ENCODE results near the gene POLQ.
"Not testable (repeated sequence)": the region's sequence is repeated elsewhere in the genome, so short reads cannot be mapped to it uniquely, and the experiment has no call there.

POLQ gene

DNA sequence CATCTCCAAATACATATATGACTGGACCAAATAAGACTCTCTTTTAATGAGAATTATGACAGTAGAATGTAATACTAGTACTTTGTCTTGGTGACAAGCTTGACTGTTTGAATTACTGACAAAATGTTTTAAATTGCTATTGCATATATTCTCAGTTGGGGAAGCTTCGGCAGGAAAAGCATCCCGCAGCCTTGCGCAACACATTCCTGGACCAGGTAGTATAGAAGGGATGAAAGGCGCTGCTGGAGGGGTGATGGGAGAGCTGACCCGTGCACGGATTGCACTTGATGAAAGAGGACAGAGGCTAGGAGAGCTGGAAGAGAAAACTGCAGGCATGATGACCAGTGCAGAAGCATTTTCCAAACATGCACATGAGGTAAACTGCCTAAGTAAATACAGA is 127.6 kb downstream of the POLQ start:
- DNase-seq: no peak

GRCh38 chr3:121414924-121415323 is 130.9 kb downstream of the POLQ start:
- DNase-seq: no peak

- DNase-seq: no peak
These were observed 134.3 kb downstream of the POLQ start for GRCh38 chr3:121411523-121411922.

DNA sequence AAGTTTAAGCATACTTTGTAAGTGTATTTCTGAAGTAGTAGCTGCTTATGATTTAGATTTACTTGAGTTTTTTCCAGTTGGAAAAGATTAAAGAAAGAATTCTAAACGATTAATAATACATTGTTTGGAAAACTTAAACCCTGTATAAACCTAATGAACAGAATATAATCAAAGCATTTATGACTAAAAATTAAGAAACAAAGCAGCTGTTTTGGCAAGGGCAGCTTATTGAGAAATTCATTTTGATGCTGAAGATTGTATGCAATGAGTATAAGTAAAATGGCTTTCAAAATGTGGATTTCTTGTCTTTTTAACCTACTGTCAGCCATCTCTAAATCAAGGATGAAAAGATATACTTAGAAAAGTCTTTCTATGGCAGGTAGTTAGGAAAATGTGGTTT is 140.2 kb downstream of the POLQ start:
- no peak for DNase-seq

DNA sequence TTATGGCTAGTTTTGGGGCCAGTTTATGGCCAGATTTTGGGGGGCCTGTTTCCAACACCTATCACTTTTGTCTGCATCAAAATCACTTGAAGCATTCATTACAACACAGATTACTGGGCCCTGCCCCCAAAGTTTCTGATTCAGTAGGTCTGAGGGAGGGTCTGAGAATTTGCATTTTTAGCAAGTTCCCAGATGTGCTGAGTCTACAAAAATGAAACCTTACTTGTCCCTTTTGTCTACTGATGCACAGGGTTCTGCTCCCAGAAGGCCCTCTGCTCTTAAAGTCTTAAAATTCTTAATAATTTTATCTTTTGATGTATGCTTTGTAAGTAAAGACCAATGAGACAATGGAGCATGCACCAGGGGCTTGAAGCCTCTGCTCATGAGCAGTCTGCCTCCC is 146.0 kb downstream of the POLQ start:
- no peak for DNase-seq

- DNase-seq: not testable (repeated sequence)
These were observed 147.7 kb downstream of the POLQ start for GRCh38 chr3:121398051-121398450.

DNA sequence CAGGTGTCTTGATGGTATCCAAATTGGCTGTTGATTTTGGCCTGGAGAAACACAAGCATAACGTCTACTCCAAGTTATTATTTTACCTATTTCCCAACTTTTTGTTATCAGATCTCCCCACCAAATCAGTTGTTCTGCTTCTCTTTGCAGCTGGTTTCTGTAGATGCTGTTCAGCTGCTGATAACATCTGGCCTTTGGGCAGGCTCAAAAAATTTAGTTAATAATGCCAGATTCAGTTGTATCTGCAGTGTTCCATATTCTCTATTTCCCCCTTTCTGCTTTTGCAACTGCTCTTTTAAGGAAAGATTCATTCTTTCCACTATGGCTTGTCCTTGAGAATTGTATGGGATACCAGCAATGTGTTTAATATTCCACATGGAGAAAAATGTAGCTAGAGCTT is 149.8 kb downstream of the POLQ start:
- DNase-seq: not testable (repeated sequence)

GRCh38 chr3:121388308-121388707 is 157.5 kb downstream of the POLQ start:
- not testable (repeated sequence) for DNase-seq
